IMR-90 (cell line): ENCODE data around the gene MYO1G. TPM values are rescaled to one million over a fixed set of nuclear protein-coding genes. Genes with fewer than 3 reads are reported as not detected.

Source experiments
- ATAC-seq: fragments of 200-7000 bp; cut with Tn5 transposase; 2 replicates; pipeline ENCODE4 v1.9.1; 2020; ENCODE audit warnings: low read depth, mild to moderate bottlenecking, moderate library complexity
- BruUV-seq: library from RNA; stranded (reverse); fragments of 400-500 nt; replicated peaks from 2 replicates; lab custom pipeline; 2021; lab: Mats Ljungman, UMichigan
- CTCF ChIA-PET: fragments of 300-600 bp; formaldehyde crosslinking; extraction: SDS; loops from one replicate; lab custom pipeline; 2021; ENCODE audit warnings: antibody characterized with exemption; lab: Yijun Ruan, JAX
- POLR2A ChIA-PET: fragments of 300-600 bp; sonication (Branson Sonifier 250); formaldehyde crosslinking; loops from one replicate; lab custom pipeline; 2022; ENCODE audit warnings: antibody characterized with exemption; ENCODE audit not compliant: unreplicated experiment; lab: Charles Lee
- DNase-seq: peaks from one replicate; pipeline ENCODE4 v3.0.0; 2013
- H2AFZ ChIP-seq: replicated peaks from 2 replicates; pipeline ENCODE3; 2013; ENCODE audit warnings: low read length, mild to moderate bottlenecking; ENCODE audit not compliant: poor library complexity
- H2AK5ac ChIP-seq: 2 replicates; pipeline ENCODE4 v1.6.1; 2013; ENCODE audit warnings: low read depth, low read length, inconsistent platforms
- H2AK9ac ChIP-seq: replicated peaks from 2 replicates; pipeline ENCODE3; 2013; ENCODE audit warnings: mild to moderate bottlenecking, low read depth, low read length, moderate library complexity; ENCODE audit not compliant: poor library complexity
- H2BK120ac ChIP-seq: 2 replicates; pipeline ENCODE4 v1.6.1; 2013; ENCODE audit warnings: low read depth, low read length, inconsistent platforms
- H2BK15ac ChIP-seq: 3 replicates; pipeline ENCODE4 v1.6.1; 2013; ENCODE audit warnings: low read depth, low read length, inconsistent platforms
- H2BK20ac ChIP-seq: 2 replicates; pipeline ENCODE4 v1.6.1; 2013; ENCODE audit warnings: low read depth, mild to moderate bottlenecking, inconsistent platforms, low read length, moderate library complexity
- H2BK5ac ChIP-seq: 2 replicates; pipeline ENCODE4 v1.6.1; 2013; ENCODE audit warnings: mild to moderate bottlenecking, low read depth, low read length, inconsistent platforms; ENCODE audit not compliant: poor library complexity, severe bottlenecking
- H3K14ac ChIP-seq: replicated peaks from 2 replicates; pipeline ENCODE4 v1.6.1; 2013; ENCODE audit warnings: low read depth, low read length, inconsistent platforms
- H3K18ac ChIP-seq: 2 replicates; pipeline ENCODE4 v1.6.1; 2013; ENCODE audit warnings: low read depth, low read length, control low read depth
- H3K23ac ChIP-seq: 2 replicates; pipeline ENCODE4 v1.6.1; 2013; ENCODE audit warnings: low read depth, low read length, inconsistent platforms
- H3K27ac ChIP-seq: 2 replicates; pipeline ENCODE4 v1.5.1; 2013; ENCODE audit warnings: mild to moderate bottlenecking, control low read depth, low read length; ENCODE audit not compliant: insufficient read depth
- H3K27me3 ChIP-seq: 2 replicates; pipeline ENCODE4 v1.6.1; 2013; ENCODE audit warnings: low read length; ENCODE audit not compliant: control insufficient read depth, insufficient read depth
- H3K36me3 ChIP-seq: 2 replicates; pipeline ENCODE4 v1.6.1; 2013; ENCODE audit warnings: low read length, mixed read lengths; ENCODE audit not compliant: control insufficient read depth, insufficient read depth
- H3K4ac ChIP-seq: 2 replicates; pipeline ENCODE4 v1.6.1; 2013; ENCODE audit warnings: low read depth, low read length, inconsistent platforms
- H3K4me1 ChIP-seq: 2 replicates; pipeline ENCODE4 v1.6.1; 2013; ENCODE audit warnings: low read length, mixed read lengths; ENCODE audit not compliant: control insufficient read depth, insufficient read depth
- H3K4me2 ChIP-seq: 2 replicates; pipeline ENCODE4 v1.6.1; 2013; ENCODE audit warnings: low read depth, mild to moderate bottlenecking, control low read depth, low read length, moderate library complexity
- H3K4me3 ChIP-seq: 2 replicates; pipeline ENCODE4 v1.5.1; 2013; ENCODE audit warnings: low read depth, mild to moderate bottlenecking, control low read depth, low read length, moderate library complexity; ENCODE audit not compliant: insufficient read depth
- H3K56ac ChIP-seq: 2 replicates; pipeline ENCODE4 v1.6.1; 2013; ENCODE audit warnings: low read length, inconsistent platforms; ENCODE audit not compliant: insufficient read depth; ENCODE audit errors: extremely low read depth
- H3K79me1 ChIP-seq, 2 experiments: 2 replicates each; pipeline ENCODE4 v1.6.1; 2013; ENCODE audit warnings: low read length in 2 of 2, inconsistent platforms in 1 of 2, low read depth in 1 of 2
- H3K9ac ChIP-seq: 2 replicates; pipeline ENCODE4 v1.6.1; 2013; ENCODE audit warnings: low read depth, low read length, control low read depth
- H3K9me1 ChIP-seq: 2 replicates; pipeline ENCODE4 v1.6.1; 2013; ENCODE audit warnings: low read length, inconsistent platforms; ENCODE audit not compliant: insufficient read depth
- H3K9me3 ChIP-seq: 2 replicates; pipeline ENCODE4 v1.6.1; 2013; ENCODE audit warnings: low read length; ENCODE audit not compliant: control insufficient read depth, insufficient read depth
- H4K20me1 ChIP-seq: 2 replicates; pipeline ENCODE4 v1.6.1; 2013; ENCODE audit warnings: low read length, inconsistent platforms; ENCODE audit not compliant: insufficient read depth
- H4K5ac ChIP-seq: 2 replicates; pipeline ENCODE4 v1.6.1; 2013; ENCODE audit warnings: mild to moderate bottlenecking, low read depth, low read length, control low read depth
- H4K8ac ChIP-seq, 2 experiments: 2 replicates each; pipeline ENCODE4 v1.6.1; 2013; ENCODE audit warnings: low read depth in 2 of 2, low read length in 2 of 2, control low read depth in 1 of 2, inconsistent platforms in 1 of 2
- H4K91ac ChIP-seq: 2 replicates; pipeline ENCODE4 v1.6.1; 2013; ENCODE audit warnings: low read depth, low read length, inconsistent platforms; ENCODE audit not compliant: insufficient read depth
- CTCF ChIP-seq: conservative IDR thresholded peaks from 2 replicates; pipeline ENCODE4 v1.5.1; 2012; ENCODE audit warnings: mild to moderate bottlenecking, low read depth, low read length, improper control_type of control experiment
- FOS ChIP-seq: fragments of 150-350 bp; IDR thresholded peaks from 2 replicates; pipeline ENCODE4 v1.6.1; 2016; ENCODE audit warnings: low read depth, low read length
- MAZ ChIP-seq: IDR thresholded peaks from 2 replicates; pipeline ENCODE4 v1.6.1; 2012; ENCODE audit warnings: low read depth, mild to moderate bottlenecking, low read length, improper control_type of control experiment, moderate library complexity, borderline replicate concordance
- RFX5 ChIP-seq: IDR thresholded peaks from 2 replicates; pipeline ENCODE4 v1.8.0; 2012; ENCODE audit warnings: low read depth, mild to moderate bottlenecking, low read length, moderate library complexity
- WGBS, 2 experiments: methylation state at CpG; one replicate each; pipeline versions ENCODE4 v1.1.5 to v1.1.7; 2013; ENCODE audit warnings: missing lambda C conversion rate in 2 of 2; ENCODE audit not compliant: insufficient read length in 1 of 2; ENCODE audit errors: extremely low coverage in 2 of 2; 5-methylcytosine and 5-hydroxymethylcytosine counted together
- dilution Hi-C: fragments of 300-500 bp; cut with HindIII; formaldehyde crosslinking; loops from one replicate; pipeline ENCODE4 v1.14.3; 2018; ENCODE audit warnings: low sequenced_read_pairs; ENCODE audit not compliant: unreplicated experiment
- in situ Hi-C: fragments of 300-500 bp; cut with MboI; formaldehyde crosslinking; loops from 3 replicates; pipeline ENCODE4 v1.14.3; 2019; ENCODE audit warnings: low sequenced_read_pairs, inconsistent platforms, mixed read lengths
- intact Hi-C: fragments of 100-400 bp; cut with micrococcal nuclease; formaldehyde crosslinking; loops from 2 replicates; pipeline ENCODE4 v1.10.0; 2022
- polyA plus RNA-seq, 3 experiments: library from polyadenylated mRNA; depleted of rRNA; stranded (reverse); fragments of >200 nt; gene quantifications; 2 replicates each; pipeline ENCODE4 v1.2.3, GENCODE V29; 2012; ENCODE audit warnings: low replicate concordance in 1 of 3
- total RNA-seq: library from RNA; depleted of rRNA; stranded (reverse); fragments of >200 nt; gene quantifications from 2 replicates; pipeline ENCODE4 v1.2.3, GENCODE V29; 2012

Gene MYO1G
- total and polyA plus RNA-seq, 2 of the 4 experiments (the other 2 are of a cell fraction): under 0.01 to 0.02 TPM

GRCh38 chr7:44961844-44962482 is 16.9 kb downstream of the MYO1G start:
- Histone ChIP-seq H2AK9ac (peak overlapping the region; percentile 5), H3K56ac (no peak overlapping the region), H3K4ac (no peak overlapping the region), H3K23ac (no peak overlapping the region), H3K4me3 (no peak overlapping the region), H3K27me3 (peaks cover 28% of the 10 kb centered on the region), H3K9me1 (no peaks in the 10 kb centered on the region), H3K9ac (no peak overlapping the region), H4K5ac (no peak overlapping the region), H3K79me1 (no peaks in the 10 kb centered on the region), H2BK5ac (no peak overlapping the region), H3K4me1 (peaks cover 5% of the 10 kb centered on the region; the same call in 1 of the 2 replicates), H3K36me3 (no peaks in the 10 kb centered on the region), H3K27ac (no peak overlapping the region), H2BK120ac (no peak overlapping the region), H4K91ac (no peak overlapping the region), H2BK15ac (no peak overlapping the region), H3K9me3 (no peaks in the 10 kb centered on the region), H4K8ac (no peak overlapping the region), H3K14ac (no peak overlapping the region), H3K18ac (no peak overlapping the region), H2AK5ac (no peak overlapping the region), H3K4me2 (peak overlapping the region; percentile 86; the same call in 1 of the 2 replicates), H4K20me1 (no peaks in the 10 kb centered on the region), H2AFZ (peak overlapping the region; percentile 90), H2BK20ac (no peak overlapping the region)
- intact Hi-C loops (no loop called here), in situ Hi-C loops (loop anchor here (10.0 kb wide), 1 partner anchor 173 kb away; no protein-coding TSS in a partner anchor), dilution Hi-C loops (no loop called here)
- ATAC-seq (no peak), DNase-seq (no peak)
- no TSS peak for BruUV-seq
- CTCF ChIA-PET: no interaction called here
- POLR2A ChIA-PET: no interaction called here
- TF ChIP-seq FOS (no peak), CTCF (no peak), RFX5 (no peak), MAZ (no peak)
- WGBS, 2 experiments: 97% methylated on average over 7 of the region's 16 CpGs; no CpG with 5 or more reads in 1 of the 2 experiments
